GM12801 (cell line): ENCODE results near the gene HNRNPUL1.

Source experiments
- TF ChIP-seq, protein P1 (sequence below): IDR thresholded peaks from one replicate; pipeline ENCODE4 v1.5.1; 2011; ENCODE audit warnings: control low read depth; ENCODE audit not compliant: insufficient read length; ENCODE audit errors: extremely low read depth

HNRNPUL1 gene

DNA sequence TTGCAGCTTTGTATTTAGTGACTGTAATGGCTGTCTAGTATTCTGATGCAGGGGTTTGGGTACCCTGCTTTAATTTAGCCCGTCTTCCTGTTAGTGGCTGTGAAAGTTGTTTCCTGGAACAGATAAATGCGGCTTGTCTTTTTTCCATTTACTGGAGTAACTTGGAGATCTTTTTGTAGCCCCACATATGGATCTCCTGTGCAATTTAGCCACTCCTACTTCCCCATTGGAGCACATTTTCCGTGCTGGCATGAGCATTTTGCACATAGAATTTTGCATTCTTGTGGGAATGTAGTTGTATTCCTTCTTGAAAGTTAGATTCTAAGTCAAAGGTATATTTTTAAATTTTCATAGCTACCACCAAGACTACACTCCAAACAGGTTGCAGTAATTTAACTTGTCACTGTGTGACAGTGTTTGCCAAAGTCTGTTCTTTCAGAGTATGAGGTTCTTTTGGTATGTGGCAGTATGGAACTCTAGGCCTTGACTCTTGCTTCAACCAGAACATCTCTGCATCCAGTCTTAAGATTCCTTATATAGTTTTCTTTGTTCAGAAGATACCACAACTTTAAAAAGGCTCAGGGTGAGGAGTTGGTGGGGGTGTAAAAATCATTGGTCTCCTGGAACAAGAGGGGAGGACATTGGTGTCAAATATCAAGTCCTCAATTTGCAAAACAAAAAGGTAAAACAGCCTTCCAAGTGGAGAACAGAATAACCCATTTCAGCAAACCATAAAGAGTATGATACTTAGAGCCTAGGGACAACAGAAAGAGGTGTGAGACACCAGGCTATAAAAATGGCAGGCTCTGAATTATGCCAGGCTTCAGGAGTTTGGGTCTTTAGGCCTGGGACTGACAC is 24.7 kb downstream of the HNRNPUL1 start:
- TF ChIP-seq, protein P1, sequence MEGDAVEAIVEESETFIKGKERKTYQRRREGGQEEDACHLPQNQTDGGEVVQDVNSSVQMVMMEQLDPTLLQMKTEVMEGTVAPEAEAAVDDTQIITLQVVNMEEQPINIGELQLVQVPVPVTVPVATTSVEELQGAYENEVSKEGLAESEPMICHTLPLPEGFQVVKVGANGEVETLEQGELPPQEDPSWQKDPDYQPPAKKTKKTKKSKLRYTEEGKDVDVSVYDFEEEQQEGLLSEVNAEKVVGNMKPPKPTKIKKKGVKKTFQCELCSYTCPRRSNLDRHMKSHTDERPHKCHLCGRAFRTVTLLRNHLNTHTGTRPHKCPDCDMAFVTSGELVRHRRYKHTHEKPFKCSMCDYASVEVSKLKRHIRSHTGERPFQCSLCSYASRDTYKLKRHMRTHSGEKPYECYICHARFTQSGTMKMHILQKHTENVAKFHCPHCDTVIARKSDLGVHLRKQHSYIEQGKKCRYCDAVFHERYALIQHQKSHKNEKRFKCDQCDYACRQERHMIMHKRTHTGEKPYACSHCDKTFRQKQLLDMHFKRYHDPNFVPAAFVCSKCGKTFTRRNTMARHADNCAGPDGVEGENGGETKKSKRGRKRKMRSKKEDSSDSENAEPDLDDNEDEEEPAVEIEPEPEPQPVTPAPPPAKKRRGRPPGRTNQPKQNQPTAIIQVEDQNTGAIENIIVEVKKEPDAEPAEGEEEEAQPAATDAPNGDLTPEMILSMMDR, result no peak

DNA sequence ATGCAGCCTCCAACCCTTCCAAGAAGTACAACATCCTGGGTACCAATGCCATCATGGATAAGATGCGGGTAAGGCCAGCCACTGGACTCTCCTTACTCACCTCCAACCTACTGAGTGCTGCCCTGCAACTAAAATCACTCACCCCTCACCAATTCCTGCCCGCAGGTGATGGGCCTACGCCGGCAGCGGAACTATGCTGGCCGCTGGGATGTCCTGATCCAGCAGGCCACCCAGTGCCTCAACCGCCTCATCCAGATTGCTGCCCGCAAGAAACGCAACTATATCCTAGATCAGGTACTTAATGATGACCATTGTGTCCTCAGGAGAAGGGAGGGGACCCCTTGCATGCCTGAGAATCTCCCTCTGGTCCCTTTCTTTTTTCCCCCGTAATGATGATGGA is 30.2 kb downstream of the HNRNPUL1 start:
- TF ChIP-seq, protein P1, result no peak

DNA sequence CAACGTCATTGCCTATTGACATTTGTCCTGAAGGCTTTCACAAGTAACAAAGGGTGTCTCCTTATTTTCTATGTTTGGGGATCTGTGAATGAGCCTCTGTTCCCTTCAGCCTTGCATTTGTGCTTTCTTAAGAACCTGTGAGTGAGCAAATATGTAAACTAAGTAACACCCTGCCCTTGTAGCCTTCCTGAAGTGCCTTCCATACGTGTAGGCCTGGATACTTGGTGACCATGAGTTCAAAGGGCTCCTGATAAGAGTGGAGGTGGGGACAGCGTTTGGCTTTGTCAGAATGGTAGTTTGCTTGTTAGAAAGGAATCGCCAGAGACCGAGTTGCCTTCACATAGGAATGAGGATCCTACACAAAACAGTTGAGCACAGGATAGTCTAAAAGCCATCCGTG is 31.3 kb downstream of the HNRNPUL1 start:
- TF ChIP-seq, protein P1, result no peak

- TF ChIP-seq, protein P1, result no peak
Measured at GRCh38 chr19:41296433-41296871, 32.3 kb downstream of the HNRNPUL1 start.

- TF ChIP-seq, protein P1, result no peak
Measured at GRCh38 chr19:41297628-41298347, 33.6 kb downstream of the HNRNPUL1 start.

DNA sequence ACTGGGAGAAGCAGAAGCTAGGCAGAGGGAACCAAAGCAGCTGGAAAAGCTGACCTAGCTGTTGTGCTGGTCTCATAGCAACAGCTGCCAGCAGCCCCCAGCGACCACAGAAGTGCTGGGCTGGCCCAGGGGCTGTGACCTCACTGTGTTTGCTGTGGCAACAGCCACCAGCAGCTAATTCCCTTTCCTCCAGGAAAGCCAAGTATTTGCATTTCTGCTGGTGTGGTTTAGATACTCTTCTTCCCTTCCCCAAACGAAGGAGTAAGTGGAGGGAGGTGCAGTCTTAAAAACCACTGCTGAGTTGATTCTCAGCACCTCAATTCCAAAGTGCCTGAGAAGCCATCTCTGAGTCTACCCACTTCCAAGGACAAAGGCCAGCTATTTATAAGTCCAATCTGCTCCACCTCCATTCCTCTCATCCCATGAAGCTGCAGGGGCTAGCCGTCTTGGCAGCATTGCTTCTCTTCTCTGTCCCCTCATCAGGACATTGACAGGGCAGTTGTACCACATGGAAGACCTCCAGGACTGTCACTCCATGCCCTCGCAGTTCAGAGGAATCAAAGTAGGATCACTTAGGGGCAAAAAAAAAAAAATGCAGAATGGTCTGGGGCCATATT is 34.3 kb downstream of the HNRNPUL1 start:
- TF ChIP-seq, protein P1, result no peak

DNA sequence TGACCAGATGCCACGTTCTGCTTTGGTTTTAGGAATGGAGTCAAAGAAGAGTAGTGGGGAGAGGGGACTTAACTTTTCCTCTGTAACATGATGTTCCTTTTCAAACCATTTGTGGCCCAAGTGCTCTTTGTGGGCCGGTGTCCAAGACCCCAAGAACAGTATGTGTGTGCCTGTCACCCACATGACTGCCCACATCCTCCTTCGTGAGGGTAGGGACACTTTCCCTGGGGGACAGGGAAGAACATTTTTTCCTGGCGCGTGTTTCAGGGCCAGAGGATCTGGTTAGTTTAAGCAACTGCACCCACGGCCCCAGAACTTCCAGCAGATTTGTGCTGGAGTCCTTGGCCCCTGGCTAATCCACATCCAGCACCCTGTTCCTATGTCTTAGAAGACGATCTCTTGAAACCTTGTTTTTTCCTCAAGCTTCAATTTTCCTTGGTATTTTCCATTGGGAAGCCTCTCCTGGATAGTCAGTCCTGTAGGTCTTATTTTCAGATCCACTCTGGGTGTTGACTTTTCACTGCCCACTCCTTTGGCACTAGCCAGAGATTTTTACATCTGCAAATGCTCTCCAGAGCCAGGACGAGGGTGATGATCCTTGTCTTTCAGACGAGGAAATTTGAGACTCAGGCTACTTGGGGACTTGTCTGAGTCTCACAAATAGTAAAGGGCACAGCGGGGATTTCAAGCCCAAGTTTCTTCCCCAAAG is 35.0 kb downstream of the HNRNPUL1 start:
- TF ChIP-seq, protein P1, result no peak
